Renal cortex interstitium (tissue), 15 donors: ENCODE measurements around the gene KCTD1. TPM values are rescaled to one million over a fixed set of nuclear protein-coding genes. Genes with fewer than 3 reads are reported as not detected.

Source experiments
- DNase-seq, 11 donors: peaks; one replicate each; pipeline ENCODE4 v3.0.0-alpha.2; 2013; ENCODE audit warnings: low read depth in 9 of 11, low spot score in 4 of 11; ENCODE audit errors: extremely low read depth in 1 of 11
- long read RNA-seq, 16 experiments: transcript quantifications; one replicate each; lab custom pipeline, GENCODE V29; 2026
- polyA plus RNA-seq, 3 donors: library from polyadenylated mRNA; unstranded; fragments of 120-200 nt; gene quantifications; one replicate each; pipeline ENCODE4 v1.2.1, GENCODE V29; 2013; ENCODE audit not compliant: insufficient read length in 3 of 3

KCTD1 gene
- 10 to 100 TPM; 70.2 to 77.7 (median 71.3) TPM for polyA plus RNA-seq
- long read RNA-seq, donor 1, partial matches to known transcripts: 0 of 8 reads
- long read RNA-seq, donor 1, other reads (novel, unspliced or antisense): 0 of 8 reads
- long read RNA-seq, donor 2, transcript KCTD1-208 (5 exons, 814 nt): major isoform, 5 of 13 reads
- long read RNA-seq, donor 2, partial matches to known transcripts: 0 of 13 reads
- long read RNA-seq, donor 2, other reads (novel, unspliced or antisense): 0 of 13 reads
- long read RNA-seq, donor 3, transcript KCTD1-208 (5 exons, 814 nt): minor isoform, 5 of 19 reads
- long read RNA-seq, donor 3, transcript KCTD1-207 (5 exons, 2,897 nt): minor isoform, 6 of 19 reads
- long read RNA-seq, donor 3, transcript KCTD1-202 (5 exons, 2,103 nt): major isoform, 8 of 19 reads
- long read RNA-seq, donor 3, partial matches to known transcripts: 0 of 19 reads
- long read RNA-seq, donor 3, other reads (novel, unspliced or antisense): 0 of 19 reads
- long read RNA-seq, donor 4, partial matches to known transcripts: 0 of 8 reads
- long read RNA-seq, donor 4, other reads (novel, unspliced or antisense): 0 of 8 reads
- long read RNA-seq, donor 5: 0 reads
- long read RNA-seq, donor 6, transcript KCTD1-202 (5 exons, 2,103 nt): major isoform, 7 of 12 reads
- long read RNA-seq, donor 6, partial matches to known transcripts: 0 of 12 reads
- long read RNA-seq, donor 6, other reads (novel, unspliced or antisense): 0 of 12 reads
- long read RNA-seq, donor 7, transcript KCTD1-202 (5 exons, 2,103 nt): major isoform, 6 of 19 reads
- long read RNA-seq, donor 7, transcript KCTD1-208 (5 exons, 814 nt): major isoform, 6 of 19 reads
- long read RNA-seq, donor 7, partial matches to known transcripts: 5 of 19 reads
- long read RNA-seq, donor 7, other reads (novel, unspliced or antisense): 0 of 19 reads
- long read RNA-seq, donor 8: 0 reads
- long read RNA-seq, donor 9, transcript KCTD1-202 (5 exons, 2,103 nt): minor isoform, 6 of 21 reads
- long read RNA-seq, donor 9, transcript KCTD1-208 (5 exons, 814 nt): major isoform, 10 of 21 reads
- long read RNA-seq, donor 9, partial matches to known transcripts: 0 of 21 reads
- long read RNA-seq, donor 9, other reads (novel, unspliced or antisense): 0 of 21 reads
- long read RNA-seq, donor 10, transcript KCTD1-202 (5 exons, 2,103 nt): minor isoform, 6 of 19 reads
- long read RNA-seq, donor 10, transcript KCTD1-208 (5 exons, 814 nt): major isoform, 7 of 19 reads
- long read RNA-seq, donor 10, transcript KCTD1-207 (5 exons, 2,897 nt): minor isoform, 6 of 19 reads
- long read RNA-seq, donor 10, partial matches to known transcripts: 0 of 19 reads
- long read RNA-seq, donor 10, other reads (novel, unspliced or antisense): 0 of 19 reads
- long read RNA-seq, donor 11, partial matches to known transcripts: 5 of 12 reads
- long read RNA-seq, donor 11, other reads (novel, unspliced or antisense): 0 of 12 reads
- long read RNA-seq, donor 12, partial matches to known transcripts: 0 of 6 reads
- long read RNA-seq, donor 12, other reads (novel, unspliced or antisense): 0 of 6 reads
- long read RNA-seq, donor 13: 0 reads
- long read RNA-seq, donor 14, transcript KCTD1-202 (5 exons, 2,103 nt): major isoform, 5 of 19 reads
- long read RNA-seq, donor 14, partial matches to known transcripts: 6 of 19 reads
- long read RNA-seq, donor 14, other reads (novel, unspliced or antisense): 0 of 19 reads
- long read RNA-seq, donor 15, partial matches to known transcripts: 0 of 7 reads
- long read RNA-seq, donor 15, other reads (novel, unspliced or antisense): 0 of 7 reads
- long read RNA-seq, donor 16, transcript KCTD1-202 (5 exons, 2,103 nt): minor isoform, 14 of 136 reads
- long read RNA-seq, donor 16, transcript KCTD1-207 (5 exons, 2,897 nt): major isoform, 15 of 136 reads
- long read RNA-seq, donor 16, transcript KCTD1-208 (5 exons, 814 nt): minor isoform, 14 of 136 reads
- long read RNA-seq, donor 16, partial matches to known transcripts: 93 of 136 reads
- long read RNA-seq, donor 16, other reads (novel, unspliced or antisense): 0 of 136 reads

DNA sequence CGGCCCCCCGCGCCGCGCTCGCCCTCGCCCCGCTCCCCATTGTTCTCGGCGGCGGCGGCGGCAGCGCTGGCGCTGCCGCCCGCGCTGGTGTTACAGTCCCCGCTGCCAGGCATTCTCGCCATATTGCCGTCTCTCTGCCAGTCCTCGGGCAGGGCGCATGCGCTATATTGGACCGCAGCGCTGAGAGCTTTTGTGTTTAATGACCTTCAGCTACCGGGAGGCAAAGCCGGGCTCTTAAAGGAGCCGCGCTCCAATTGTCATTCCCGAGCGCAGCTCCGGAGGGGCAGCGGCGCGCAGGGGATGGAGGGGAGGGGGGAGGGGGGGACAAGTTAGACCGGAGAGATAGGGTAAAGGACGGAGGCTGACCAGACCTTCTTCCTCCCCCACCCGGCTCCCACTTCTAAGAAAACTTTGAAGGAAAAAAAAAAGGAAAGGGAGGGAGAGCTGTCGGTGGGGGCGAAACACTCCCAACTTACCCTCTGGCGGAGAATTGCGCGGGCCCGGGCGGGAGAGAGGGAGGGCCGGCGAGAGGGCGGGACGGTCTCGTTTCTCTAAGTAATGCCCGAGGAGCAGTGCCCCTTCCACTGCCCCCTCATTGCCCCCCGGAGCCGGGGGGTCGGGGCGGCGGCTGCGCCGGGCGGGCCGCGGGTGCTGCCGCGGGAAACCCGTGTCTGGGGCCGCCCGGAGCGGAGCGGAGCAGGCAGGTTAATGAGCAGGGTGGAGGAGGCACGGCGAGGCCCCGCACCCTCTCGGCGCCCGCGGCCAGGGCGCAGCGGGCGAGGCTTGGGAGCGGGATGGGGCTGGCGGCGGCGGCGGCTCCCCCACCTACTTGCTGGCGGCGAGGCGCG, at the start of gene KCTD1:
KCTD1 (minus strand) TSS at position 139 of the 848 bp plus-strand sequence; CDS start at position 122, 17 bp downstream.
- DNase-seq: peak in 8 of 11 donors; percentile 74 to 88 (median 83)

DNA sequence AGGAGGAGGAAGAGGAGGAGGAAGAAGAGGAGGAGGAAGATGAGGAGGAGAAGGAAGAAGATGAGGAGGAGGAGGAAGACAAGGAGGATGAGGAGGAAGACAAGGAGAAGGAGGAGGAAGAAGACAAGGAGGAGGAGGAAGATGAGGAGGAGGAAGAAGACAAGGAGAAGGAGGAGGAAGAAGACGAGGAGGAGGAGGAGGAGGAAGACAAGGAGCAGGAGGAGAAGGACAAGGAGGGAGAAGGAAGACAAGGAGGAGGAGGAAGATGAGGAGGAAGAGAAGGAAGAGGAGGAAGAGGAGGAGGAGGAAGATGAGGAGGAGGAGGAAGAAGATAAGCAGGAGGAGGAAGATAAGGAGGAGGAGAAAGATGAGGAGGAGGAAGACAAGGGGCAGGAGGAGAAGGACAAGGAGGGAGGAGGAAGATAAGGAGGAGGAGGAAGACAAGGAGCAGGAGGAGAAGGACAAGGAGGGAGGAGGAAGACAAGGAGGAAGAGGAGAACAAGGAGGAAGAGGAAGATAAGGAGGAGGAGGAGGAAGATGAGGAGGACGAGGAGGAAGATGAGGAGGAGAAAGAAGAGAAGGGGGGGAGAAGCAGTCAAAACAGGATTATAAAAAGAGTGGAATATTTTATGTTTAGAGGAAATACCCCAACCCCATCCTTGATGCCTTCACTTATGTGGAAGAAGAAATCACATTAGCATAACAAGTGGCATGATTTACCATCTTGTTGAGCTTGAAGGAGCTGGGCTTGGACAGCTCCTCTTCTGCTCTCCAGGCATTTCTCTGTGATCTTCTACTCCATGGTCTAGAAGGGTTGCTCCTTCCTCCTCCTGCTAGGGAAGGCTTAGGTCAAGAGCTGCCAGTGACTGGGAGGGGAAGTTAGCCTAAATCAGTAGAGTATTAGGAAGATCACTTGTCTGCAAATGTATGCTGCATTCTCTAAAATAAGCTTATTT, 45.3 kb upstream of the KCTD1 start:
- no peak for DNase-seq

DNA sequence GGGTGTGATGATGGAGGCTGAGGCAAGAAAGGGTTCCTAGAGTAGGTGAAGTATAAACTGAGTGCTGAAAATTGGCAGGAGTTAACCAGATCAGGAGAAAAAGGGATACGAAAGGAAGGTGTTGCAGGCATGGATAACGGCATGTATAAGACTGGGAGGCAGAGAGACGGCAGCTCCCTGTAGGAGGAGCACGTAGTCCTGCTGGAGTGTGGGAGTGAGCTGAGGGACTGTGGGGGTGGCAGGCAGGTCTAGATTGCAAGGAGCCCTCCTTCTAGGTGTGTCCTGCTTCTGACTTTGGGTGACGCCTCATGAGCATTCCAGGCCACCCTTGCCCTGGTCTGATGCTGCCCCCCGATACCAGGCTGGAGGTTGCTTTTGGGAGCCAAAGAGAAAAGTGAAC, 36.4 kb upstream of the KCTD1 start:
- DNase-seq: no peak

- no peak for DNase-seq
Observed at GRCh38 chr18:26579941-26580618, 31.7 kb upstream of the KCTD1 start.

DNA sequence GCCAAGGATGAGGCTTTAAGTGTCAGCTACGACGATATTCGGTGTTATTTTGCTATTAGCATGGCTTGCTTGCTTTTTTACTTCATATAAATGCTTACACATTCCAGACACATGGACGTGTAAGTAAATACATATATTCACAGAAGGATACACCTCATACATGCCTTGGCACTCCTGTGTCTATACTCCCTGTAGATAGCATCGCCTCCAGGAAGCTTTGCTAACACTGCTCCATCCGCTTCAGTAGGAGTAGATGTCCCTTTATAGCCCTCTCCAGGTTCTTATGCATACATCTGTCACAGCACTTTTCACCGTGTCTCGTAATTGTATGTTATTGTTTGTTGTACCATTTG, 27.5 kb upstream of the KCTD1 start:
- DNase-seq: no peak

- DNase-seq: peak in 9 of 11 donors; percentile 33 to 48 (median 38)
Observed at GRCh38 chr18:26574958-26575864, 26.9 kb upstream of the KCTD1 start.

- DNase-seq: no peak
Observed at GRCh38 chr18:26568926-26569665, 20.7 kb upstream of the KCTD1 start.

- no peak for DNase-seq
Observed at GRCh38 chr18:26568513-26568912, 20.2 kb upstream of the KCTD1 start.

GRCh38 chr18:26566874-26567555, 18.7 kb upstream of the KCTD1 start:
- DNase-seq: no peak

DNA sequence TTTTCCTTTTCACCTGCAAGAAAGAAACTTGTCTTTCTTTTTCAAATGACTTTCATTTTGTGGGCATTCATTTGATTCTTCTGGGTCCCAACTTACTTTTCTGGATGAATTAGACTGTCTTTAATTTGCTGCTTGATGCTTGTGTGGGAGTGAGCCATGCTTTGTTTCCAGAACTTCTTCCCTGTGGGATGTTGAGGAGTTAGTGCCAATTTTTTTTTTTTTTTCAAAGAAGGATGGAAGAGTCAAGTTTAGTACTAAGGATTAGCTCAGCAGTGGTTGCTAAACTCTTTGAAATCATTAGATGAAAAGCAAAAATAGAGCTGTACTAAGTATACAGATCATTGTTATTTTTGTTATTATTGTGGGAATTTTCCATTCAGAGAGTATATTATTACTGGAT, 17.2 kb upstream of the KCTD1 start:
- DNase-seq: no peak

DNA sequence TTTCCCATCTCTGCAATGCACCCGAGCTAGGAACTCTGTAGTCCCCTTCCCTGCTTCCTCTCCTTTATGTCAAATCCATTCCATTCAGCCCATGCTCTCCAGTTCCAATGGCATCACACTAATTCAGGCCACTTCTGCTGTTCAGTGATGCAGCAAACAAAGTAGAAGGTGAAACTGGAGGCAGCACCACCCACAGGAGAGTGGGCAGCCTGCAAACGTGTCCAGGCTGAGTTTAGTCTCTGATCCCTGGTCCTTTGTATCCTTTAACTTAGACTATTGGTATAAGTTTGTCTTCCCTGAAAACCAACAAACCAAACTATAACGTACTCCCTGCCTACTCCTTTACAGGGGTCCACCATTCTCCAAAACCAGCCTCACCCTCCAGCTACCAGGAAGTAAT, 14.7 kb upstream of the KCTD1 start:
- DNase-seq: no peak

GRCh38 chr18:26562568-26562967, 14.2 kb upstream of the KCTD1 start:
- DNase-seq: no peak

DNA sequence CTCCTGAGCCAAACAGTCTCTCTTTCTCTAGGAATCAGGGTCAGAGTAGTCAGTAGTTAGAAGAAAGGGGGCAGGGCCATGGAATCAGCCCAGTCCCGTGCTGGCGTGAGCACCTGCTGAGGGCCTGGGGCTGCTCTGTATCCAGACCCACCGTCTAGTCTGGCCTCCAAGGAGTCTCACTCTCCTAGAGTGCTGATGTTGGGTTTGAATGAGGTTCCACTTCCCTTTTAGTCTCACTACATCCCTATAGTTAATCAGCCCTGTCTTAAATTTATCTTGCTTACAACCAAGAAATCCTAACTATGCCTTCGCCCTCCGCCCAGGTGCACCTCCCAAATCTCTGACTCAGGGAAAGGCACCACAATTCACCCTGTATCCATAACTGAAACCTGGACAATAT, 13.4 kb upstream of the KCTD1 start:
- no peak for DNase-seq
